Activated CD8-positive, alpha-beta memory T cell treated with anti-CD3 and anti-CD28 coated beads, Interleukin-2, amount 50 U/mL, for 4 hours (primary cell): Measurements from ENCODE around the gene PNMT.
"Not testable (repeated sequence)": the region's sequence is repeated elsewhere in the genome, so short reads cannot be mapped to it uniquely, and the experiment has no call there.

Experiments
- DNase-seq: peaks from one replicate; pipeline ENCODE4 v3.0.0-alpha.2; 2020

The PNMT gene

DNA sequence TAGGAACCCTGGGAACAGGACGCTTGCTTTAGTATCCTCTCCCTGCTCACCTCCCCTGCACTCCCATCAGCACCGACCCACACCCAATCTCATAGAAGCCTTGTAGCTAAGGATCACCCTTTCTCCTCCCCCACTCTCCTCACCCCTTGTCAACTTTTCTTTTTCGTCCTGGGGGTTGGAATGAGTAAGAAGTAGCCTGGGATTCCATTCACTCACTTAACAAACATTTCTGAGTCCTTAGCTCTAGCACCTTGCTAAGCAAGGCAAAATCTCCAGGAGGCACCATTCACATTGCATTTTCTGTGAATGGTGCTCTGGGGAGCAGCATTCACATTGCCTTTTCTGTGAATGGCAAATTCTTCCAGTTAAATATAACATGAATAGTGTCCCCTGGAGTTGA lies 20.7 kb downstream of the PNMT start:
- no peak for DNase-seq

GRCh38 chr17:39694593-39694992 lies 26.3 kb downstream of the PNMT start:
- no peak for DNase-seq

DNA sequence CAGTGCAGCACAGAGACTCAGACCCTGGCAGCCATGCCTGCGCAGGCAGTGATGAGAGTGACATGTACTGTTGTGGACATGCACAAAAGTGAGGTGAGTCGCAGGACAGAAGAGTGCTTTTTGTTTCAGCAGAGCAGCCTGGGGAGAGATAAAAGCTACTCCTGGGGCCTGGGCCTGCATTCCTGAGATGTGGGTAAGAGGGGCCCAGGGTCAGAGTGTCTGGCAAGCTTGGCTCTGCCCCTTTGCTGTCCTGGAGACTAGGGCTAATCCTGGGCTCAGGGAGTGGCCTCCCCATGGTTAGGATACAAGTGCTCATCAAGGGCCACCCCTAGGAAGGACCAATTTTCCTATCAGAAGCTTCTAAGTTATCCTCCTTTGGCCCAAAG lies 26.8 kb downstream of the PNMT start:
- no peak for DNase-seq

- no peak for DNase-seq
These were observed 28.5 kb downstream of the PNMT start for GRCh38 chr17:39696731-39697130.

DNA sequence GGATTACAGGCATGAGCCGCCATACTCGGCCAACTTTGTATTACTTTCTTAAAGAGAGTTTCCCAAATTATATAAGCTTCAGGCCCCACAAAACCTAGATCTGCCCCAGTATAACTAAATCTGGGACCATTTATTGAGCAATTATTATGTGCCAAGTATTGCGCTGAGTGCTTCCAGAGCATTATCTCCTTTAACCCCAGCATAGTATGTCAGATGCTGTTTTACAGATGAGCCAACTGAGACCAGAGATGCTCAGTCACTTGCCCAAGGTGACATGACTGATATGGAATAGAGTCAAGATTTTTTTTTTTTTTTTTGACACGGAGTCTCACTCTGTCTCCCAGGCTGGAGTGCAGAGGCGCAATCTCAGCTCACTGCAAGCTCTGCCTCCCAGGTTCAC lies 29.7 kb downstream of the PNMT start:
- DNase-seq = no peak

- not testable (repeated sequence) for DNase-seq
These were observed 31.0 kb downstream of the PNMT start for GRCh38 chr17:39699157-39699817.

DNA sequence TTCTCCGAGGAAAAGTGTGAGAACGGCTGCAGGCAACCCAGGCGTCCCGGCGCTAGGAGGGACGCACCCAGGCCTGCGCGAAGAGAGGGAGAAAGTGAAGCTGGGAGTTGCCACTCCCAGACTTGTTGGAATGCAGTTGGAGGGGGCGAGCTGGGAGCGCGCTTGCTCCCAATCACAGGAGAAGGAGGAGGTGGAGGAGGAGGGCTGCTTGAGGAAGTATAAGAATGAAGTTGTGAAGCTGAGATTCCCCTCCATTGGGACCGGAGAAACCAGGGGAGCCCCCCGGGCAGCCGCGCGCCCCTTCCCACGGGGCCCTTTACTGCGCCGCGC lies 31.5 kb downstream of the PNMT start, which contains the start of gene ERBB2:
TSS of gene ERBB2 (plus strand) at position 247 of the 330 bp plus-strand sequence. CDS start 175 bp downstream, outside the sequence.
- no peak for DNase-seq

GRCh38 chr17:39700148-39700987 lies 32.1 kb downstream of the PNMT start:
- no peak for DNase-seq

GRCh38 chr17:39701012-39701783 lies 32.9 kb downstream of the PNMT start:
- DNase-seq = no peak

- no peak for DNase-seq
These were observed 33.6 kb downstream of the PNMT start for GRCh38 chr17:39701784-39702422.

GRCh38 chr17:39702901-39703893 lies 34.9 kb downstream of the PNMT start:
- DNase-seq = no peak

GRCh38 chr17:39703913-39704312 lies 35.7 kb downstream of the PNMT start:
- DNase-seq = no peak

DNA sequence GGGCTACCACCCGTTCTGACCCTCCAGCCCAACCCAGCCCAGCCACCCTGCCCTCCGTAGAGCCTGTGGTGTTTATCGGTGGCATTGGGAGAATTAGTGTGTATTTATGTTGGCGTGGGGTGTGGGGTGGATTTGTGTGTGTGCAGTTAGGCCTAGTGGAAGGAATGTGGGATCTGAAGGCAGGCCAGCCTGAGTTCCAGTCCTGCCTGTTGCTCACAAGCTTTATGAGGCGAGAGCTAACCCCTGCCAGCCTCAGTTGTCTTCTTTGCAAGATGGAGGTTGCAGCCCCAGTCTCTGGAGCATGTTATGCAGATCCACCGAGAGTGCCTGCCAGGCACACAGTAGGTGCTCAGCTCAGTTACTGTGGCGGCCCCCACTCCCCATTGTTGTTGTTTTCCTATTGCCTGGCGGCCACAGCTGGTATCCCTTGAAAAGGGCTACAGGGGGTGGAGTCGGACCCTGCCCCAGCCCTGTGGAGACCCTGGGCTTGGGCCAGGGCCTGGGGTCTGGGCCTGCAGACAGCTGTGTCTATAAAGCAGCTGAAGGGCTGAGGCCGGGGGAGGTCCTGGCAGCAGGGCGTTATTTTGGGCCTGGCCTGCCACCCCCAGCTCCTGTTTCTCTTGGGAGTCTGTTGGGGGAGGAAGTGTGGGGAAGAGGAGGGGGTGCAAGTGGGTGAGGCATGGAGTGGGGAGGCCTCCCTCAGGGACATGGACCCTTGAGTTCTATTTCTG lies 36.7 kb downstream of the PNMT start:
- no peak for DNase-seq

DNA sequence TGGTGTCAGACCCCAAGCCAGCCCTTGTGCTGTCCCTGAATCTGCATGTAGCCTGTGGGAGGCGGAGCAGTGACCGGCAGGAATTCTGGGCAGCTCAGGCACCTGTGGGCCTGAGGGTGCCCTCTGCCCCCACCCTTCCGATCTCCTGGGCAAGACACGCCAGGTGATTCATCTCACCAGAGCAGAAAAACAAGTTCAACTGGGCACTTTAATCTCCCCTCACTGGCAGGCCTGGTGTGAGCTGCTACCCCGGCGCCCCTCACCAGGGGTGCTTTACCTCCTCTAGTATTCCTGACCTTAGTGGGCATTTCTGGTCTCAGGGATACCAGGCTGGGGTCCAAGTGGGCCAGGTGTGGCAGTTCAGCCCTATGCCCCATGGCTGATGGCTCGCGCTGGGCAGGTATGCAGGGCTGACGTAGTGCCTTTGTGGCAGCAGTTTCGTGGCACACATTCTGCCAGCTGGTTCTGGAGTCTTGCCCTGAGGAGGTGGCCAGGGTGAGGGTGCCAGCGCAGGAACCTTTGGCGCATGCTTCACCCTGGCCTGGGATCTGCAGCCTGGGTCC lies 37.6 kb downstream of the PNMT start:
- DNase-seq = no peak

DNA sequence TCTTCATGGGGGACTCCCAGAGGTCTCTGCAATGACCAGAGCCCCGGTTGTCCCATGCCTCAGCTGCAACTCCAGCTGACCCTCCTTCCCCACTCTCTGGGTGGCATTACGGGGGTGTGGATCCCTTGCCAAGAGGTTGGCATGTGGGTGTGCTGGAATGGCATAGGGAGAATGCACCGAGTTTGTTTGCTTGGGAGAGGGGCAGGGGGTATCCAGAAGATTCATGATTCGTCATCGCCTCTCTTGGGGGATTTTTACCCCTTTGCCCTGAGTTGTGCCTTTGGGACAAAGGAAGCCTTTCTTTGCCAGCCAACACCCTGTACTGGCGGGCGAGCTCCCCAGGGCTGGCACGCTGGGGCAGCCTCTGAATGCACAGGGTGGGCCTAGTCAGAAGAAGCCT lies 38.1 kb downstream of the PNMT start:
- no peak for DNase-seq

DNA sequence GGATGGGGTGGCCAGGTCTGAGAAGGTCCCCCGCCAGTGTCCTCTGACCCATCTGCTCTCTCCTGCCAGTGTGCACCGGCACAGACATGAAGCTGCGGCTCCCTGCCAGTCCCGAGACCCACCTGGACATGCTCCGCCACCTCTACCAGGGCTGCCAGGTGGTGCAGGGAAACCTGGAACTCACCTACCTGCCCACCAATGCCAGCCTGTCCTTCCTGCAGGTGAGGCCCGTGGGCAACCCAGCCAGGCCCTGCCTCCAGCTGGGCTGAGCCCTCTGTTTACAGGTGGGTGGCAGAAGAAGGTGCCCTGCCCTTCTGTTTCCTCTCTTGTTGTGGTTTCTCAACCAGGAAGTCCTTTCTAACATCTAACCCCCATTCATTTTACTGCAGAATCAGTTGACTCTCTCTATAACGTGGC lies 38.7 kb downstream of the PNMT start:
- DNase-seq = no peak

GRCh38 chr17:39709319-39709997 lies 41.2 kb downstream of the PNMT start:
- DNase-seq = no peak

DNA sequence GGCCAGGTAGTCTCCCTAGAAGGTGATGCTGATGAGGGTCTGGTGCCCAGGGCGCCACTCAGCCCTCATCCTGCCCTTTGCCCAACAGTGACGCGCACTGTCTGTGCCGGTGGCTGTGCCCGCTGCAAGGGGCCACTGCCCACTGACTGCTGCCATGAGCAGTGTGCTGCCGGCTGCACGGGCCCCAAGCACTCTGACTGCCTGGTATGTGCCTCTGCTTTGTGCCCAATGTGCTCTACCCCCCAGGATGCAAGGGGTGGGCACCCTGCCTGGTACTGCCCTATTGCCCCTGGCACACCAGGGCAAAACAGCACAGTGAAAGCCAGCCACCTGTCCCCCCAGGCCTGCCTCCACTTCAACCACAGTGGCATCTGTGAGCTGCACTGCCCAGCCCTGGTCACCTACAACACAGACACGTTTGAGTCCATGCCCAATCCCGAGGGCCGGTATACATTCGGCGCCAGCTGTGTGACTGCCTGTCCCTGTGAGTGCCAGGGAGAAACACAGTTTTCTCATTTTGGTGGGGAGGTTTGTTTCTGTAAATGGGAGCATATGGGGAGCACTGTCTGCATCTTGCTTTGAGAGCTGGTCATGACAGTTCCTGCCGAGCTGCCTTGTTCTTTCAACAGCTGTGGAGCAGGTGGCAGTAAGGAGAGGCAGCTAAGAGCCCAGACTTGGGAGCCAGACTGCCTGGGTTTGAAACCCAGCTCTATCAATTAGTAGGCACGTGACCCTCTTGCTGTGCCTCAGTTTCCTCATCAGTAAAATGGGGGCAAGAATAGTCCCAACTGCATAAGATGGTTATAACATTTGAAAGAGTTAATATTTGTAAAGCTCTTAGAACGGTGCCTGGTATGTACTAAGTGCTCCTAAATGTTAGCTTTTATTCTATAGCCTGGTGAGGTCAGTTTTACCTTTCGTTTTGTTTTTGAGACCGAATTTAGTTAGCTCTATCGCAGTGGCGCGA lies 42.0 kb downstream of the PNMT start:
- DNase-seq = no peak

DNA sequence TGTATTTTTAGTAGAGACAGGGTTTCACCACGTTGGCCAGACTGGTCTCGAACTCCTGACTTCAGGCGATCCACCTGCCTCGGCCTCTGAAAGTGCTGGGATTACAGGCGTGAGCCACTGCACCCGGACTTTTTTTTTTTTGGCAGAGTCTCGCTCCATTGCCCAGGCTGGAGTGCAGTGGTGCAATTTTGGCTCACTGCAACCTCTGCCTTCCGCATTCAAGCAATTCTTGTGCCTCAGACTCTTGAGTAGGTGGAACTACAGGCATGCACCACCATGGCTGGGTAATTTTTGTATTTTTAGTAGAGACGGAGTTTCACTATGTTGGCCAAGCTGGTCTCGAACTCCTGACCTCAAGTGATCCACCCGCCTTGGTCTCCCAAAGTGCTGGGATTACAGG lies 42.8 kb downstream of the PNMT start:
- not testable (repeated sequence) for DNase-seq
